Smooth muscle cell of the brain vasculature (primary cell): ENCODE results near the gene EIF4E3.

Source experiments
- DNase-seq: peaks from one replicate; pipeline ENCODE4 v3.0.0-alpha.2; 2012; ENCODE audit warnings: low read depth, low spot score

The EIF4E3 gene

DNA sequence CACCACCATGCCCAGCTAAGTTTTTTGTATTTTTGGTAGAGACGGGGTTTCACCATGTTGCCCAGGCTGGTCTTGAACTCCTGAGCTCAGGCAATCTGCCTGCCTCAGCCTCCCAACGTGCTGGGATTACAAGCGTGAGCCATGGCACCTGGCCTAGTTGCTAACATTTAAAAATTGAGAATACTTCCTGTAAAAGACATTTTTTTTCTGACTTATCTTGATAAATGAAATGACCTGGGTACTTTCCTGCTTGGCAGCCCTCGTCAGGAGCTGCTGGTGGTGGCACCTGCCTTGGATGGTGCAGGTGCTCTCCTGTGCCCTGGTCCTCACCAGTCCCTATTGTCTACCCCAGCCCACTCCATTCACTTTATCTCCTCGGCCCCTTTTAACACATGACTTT, 74.8 kb downstream of the EIF4E3 start:
- DNase-seq, result no peak

DNA sequence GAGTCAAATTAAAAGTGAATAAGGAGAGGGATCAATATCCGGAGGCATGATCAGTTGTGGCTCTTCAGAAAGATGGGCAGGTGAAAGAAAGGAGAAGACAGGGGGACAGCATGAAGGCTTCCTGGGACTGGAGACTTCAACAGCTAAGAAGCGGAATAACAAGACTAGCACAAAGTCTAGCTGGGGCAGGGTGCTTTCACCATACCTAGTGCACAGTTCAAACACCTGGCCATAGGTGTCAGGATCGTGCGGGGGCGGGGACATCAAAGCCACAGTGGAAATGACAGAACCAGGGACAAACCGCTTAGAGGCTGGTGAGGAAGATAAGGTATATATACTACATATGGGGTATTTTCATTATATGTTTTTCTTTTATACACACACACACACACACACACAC, 75.4 kb downstream of the EIF4E3 start:
- DNase-seq, result no peak

DNA sequence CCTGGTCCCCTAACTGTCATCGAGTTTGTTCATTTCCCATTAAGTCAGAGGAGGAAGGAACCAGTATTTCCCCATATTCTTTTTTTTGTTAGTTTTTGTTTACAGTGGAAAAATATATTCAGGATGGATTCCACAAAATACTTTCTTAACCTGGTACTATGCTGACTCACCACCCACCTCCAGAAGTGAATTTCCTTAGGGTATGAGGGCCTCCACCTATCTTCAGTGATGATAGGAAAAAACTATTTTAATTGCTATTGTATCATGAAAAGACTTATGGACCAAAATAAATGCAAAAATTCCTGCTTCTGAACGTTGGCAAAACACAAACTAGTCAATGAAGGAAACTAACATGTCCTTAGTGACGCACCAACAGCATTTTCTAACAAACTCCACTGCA, 77.5 kb downstream of the EIF4E3 start:
- DNase-seq, result no peak

DNA sequence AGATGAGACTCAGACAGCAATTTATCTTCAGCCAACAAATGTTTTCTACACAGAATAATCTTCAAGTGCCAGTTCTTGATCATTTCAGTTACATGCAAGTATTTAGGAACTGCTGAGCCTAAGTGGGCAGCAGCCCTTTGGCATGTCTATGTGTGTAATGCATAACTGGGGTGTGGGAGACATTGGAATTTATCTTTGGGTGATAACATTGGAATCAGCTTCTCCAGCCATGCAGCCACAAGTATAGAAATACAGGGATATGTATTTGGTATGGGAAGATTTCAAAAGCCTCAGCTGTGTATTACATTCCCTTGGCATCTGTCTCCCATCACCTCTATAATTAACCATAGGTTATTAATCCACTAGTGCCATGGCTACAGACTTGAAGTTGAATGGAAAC, 78.2 kb downstream of the EIF4E3 start:
- no peak for DNase-seq

DNA sequence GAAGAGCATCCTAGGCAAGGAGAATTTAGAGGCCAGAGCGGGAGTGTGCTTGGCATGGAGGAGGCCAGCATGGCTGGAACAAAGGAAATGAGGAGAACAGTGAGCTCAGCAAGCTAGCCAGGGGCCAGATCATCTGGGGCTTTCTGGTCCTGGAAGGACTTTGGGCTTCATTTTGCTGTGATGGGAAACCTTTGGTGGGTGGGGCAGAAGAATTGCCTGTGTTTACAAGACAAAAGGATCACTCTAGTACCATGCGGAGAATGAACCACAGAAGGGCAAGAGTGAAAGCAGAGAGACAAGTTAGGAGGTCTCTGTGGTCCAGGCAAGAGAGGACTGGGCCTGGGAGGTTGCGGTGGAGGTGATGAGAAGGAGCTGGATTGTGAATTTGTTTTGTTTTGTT, 80.1 kb downstream of the EIF4E3 start:
- no peak for DNase-seq

DNA sequence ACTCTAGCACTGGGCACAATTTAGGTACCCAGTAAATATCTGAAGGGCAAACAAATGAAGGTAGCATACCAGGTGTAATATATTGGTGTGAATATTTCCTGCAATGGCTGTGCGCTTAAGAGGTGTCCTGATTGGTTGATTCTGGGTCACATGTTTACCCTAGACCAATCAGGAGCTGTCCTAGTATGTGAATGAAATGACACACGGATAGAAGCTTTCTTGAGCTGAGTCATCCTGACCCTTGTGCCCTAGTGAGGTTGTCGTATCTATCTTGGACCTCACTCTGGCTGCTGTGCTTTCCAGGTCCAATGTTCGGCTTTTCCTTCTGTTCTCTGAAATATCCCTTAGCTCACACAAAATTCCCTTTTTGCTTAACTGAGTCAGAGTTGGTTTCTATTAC, 83.5 kb downstream of the EIF4E3 start:
- DNase-seq, result no peak

DNA sequence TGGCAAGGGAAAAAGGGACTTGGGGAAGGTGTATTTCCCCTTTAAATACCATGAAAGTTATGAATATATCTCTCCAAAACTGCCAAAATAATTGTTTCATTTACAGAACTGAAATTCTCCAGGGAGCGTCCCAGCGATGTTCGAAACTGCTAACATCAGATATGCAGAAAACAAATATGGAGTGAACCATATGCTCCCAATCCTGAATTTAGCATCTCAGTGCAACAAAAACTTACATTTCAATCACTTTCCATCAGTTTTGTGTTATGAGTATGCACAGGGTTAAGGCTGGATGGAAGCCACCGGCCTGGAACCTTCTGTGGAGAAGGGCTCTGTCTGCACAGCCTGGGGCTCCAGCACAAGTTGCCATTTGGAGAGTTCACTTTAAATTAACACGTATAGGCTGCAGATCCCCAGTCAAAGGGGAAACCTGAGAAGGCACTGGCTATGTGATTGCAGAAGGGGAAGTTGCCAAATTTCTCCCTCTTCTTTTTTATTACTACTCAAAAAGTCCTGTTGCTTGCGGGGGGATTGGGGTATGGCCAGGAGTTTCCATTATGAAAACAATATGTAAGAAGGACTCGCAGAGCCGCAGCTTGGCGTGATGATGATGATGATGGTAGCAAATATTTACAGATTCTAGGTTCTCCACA, 84.7 kb downstream of the EIF4E3 start:
- DNase-seq, result no peak

DNA sequence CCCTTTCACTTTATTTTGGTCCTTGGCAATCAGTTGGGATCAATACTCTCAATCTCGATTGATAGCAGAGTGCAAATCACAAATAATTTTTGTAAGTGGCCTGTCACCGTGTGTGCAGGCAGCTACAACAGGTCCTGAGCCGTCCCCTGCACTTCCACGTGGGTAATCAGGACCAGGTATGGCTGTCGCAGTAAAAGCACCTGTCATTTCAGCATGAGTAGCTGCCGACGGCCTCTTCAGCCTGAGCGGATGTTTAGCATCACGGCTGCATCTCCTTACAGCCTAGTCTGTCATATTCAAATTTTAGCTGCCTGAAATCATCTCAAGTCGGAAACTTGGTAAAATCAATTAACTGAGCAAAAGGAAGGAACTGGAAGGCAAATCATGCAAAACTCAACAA, 88.7 kb downstream of the EIF4E3 start:
- no peak for DNase-seq

DNA sequence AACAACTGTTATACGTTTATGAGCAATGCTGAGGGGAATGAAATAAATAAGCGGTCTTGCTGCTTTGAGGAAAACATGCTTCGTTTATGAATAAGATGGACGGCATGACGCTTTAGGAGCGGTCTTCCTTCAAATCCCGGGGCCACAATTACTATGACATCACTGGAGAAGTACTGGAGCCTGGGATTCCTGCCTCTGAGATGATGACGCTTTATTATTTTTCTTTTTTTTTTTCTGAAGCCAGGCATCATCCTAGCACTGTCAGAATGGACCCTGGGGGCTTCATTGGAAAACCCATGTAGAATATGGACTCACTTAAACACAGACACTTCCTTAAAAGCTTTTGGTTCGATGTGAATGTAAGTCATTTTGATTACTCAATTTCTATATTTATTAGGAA, 89.2 kb downstream of the EIF4E3 start:
- DNase-seq, result no peak

DNA sequence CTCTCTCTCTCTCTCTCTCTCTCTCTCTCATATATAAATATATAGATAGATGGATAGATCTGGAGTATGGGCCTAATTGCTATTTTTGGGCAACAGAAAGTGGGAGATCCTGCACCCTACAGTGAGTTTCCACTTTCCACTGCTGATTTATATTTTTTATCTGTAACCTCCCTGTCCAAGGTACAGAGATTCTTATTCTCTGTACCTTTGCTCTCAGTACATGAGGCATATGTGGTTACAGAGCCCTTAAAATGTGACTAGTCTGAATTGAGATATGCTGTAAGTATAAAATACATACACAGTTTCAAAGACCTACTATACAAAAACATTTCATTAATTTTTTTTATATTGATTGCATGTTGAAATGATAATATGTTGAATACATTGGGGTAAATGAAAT, 90.5 kb downstream of the EIF4E3 start:
- no peak for DNase-seq

DNA sequence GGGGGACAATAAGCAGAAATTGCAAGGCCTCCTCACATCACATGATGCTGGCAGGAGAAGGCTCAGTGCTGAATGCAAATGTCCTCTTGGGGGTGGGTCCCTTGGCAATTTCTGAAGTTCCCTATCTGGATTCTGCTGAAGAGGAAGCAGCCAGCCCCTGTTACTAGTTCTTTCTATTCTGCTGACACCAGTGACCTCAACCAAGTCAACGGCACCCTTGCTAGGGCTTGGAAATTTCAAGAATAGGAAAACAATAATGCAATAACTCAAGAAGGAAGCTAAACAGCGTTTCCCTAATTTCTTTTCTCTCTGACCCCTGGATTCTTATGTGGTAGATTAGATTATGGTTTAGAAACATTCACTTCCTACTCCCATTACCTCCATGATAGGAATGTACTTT, 95.5 kb downstream of the EIF4E3 start:
- DNase-seq, result no peak

DNA sequence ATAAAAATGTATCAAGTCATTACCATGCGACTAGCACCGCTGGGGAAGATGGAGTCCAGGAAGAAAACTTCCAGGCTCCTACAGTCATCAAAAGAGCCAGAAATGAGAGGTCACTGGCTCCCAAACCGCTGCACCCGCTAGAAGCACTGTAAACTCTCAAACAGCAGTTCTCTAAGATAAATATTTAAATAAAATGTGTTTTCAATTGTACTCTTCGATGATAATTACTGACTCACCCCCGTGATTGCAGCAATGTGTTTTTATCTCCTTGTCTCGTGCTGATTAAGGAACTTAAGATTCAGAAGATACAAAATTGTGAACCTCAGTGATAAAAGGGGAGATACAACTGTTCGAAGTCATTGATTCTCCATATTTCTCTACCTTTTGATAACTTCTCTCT, 95.9 kb downstream of the EIF4E3 start:
- no peak for DNase-seq

DNA sequence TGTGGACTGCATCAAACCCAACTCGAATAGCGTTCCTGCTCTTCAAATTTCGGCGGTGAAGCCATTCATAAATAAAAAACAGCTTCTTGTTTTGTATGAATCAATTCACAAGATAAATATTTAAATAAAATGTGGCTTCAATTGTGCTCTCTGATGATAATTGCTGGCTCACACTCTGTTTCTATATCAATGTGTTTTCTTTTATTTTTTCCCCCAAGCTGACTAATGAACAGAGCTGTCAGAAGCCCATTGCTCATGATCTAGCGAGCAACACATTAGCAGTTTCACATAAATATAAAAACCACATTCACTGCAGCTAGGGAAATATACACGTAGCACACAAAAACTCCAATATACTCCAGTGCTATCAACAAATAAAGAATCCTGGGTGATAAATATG, 96.7 kb downstream of the EIF4E3 start:
- DNase-seq, result no peak

DNA sequence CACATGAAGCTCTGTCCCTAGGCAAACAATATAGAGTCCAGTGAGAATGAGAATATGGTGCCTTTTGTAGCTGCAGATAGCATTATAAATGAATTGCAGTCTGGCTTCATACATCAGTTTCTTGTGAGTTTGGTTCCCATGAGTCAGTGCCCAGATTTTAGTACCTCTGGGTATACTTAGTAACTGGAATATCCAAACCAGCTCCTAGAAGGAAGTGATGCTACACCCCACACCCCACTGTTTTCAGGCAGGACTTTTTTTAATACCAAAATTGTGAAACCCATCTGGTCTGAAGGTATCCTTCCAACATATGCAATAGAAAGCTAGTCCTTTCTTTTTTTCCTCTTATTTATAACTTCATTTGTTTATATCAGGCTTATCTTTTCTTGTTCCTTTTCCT, 99.5 kb downstream of the EIF4E3 start:
- DNase-seq, result no peak
